ENCODE results near the gene TSPAN9. TPM values are rescaled to one million over a fixed set of nuclear protein-coding genes. Genes with fewer than 3 reads are reported as not detected.

The TSPAN9 gene, protein sequence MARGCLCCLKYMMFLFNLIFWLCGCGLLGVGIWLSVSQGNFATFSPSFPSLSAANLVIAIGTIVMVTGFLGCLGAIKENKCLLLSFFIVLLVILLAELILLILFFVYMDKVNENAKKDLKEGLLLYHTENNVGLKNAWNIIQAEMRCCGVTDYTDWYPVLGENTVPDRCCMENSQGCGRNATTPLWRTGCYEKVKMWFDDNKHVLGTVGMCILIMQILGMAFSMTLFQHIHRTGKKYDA
- total RNA-seq: 22.4 TPM

DNA sequence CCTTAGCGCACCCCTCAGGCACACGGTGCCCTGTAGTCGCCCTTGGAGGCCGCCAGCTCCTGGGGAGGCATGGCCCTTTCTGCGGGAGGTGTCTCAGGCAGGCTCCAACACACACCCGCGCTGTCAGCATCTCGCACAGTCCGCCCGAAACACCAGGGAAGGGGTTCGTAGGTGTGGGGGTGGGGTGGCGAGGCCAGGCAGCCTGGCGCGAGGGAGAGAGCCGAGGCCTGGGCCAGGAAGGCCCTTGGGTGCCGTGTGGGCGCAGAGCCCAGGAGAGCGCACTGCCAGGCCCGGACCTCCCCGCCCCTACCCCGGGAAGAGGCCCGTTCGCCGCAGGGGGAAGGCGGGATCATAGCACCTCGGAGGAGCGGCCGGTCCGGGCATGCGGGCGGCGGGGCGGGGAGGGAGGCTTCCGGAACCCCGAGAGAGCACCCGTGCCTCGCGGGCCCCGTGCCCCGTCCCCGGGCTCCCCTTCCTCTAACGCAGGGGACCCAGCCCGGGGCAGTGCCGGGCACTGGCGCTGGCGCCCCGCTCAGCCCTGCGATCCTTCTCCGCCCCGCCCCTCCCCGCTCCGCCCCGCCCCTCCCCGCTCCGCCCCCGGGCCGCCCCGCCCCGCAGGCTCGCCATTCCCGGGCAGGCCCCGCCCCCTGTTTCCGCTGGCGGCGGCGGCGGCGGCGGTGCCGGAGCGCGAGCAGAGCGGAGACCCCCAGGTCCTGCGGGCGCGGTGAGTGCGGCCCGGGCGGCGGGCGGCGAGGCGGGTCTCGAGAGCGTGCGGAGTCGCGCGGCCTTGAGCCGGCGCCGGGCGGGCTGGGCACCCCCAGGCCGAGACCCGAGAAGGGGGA lies at the start of gene TSPAN9:
TSS of gene TSPAN9 (plus strand) at position 650 of the 842 bp plus-strand sequence. CDS start 123,815 bp downstream, outside the sequence.
- FAIRE-seq (no peak), DNase-seq (ENCODE audit: low spot score in 2 of 2) (peak; percentile 89)

DNA sequence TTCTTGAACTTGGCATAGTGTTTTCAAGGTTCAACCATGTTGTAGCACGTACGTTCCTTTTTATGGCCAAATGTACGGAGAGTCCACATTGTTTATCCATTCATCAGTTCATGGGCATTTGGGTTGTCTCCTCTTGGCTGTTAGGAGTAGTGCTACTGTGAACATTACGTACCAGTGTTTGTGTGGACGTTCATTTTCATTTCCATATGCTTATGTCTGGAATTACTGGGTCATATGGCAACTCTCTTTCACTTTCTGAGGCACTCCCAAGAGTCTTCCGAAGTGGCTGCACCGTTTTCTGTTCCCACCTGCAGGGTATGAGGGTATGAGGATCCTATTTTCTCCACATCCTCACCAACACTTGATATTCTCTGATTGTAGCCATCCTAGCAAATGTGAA lies 49.1 kb upstream of the TSPAN9 start:
- FAIRE-seq (no peak), DNase-seq (ENCODE audit: low spot score in 2 of 2) (no peak)

DNA sequence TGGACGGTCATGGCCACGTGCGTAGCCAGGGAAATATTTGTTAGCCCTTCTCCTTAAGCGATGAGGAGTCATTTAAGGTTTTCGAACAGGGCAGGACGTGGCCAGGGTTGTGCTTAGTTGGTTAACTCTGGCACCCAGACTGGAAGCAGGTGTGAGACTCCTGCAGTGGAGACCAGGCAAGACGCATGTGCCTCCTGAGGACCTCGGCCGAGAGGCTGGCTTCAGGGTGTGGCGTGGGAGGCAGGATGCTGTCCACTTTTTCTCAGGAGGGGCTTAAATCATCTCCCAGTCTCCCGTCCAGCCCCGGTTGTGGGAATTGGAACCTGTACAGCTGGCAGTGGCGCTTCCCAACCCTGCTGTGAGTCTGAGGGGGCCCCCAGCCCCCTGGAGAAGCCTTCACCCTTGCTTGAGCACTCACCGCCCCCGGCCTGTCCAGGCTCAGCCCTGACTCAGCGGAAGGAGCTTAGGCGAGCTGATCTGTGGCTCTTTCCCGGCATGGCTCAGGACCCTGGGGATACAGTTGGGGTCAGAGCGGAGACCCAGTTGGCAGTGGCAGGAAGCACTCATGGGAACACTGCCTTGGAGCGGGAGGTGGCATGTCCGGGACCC lies 46.3 kb upstream of the TSPAN9 start:
- FAIRE-seq (no peak), DNase-seq (ENCODE audit: low spot score in 2 of 2) (no peak)

DNA sequence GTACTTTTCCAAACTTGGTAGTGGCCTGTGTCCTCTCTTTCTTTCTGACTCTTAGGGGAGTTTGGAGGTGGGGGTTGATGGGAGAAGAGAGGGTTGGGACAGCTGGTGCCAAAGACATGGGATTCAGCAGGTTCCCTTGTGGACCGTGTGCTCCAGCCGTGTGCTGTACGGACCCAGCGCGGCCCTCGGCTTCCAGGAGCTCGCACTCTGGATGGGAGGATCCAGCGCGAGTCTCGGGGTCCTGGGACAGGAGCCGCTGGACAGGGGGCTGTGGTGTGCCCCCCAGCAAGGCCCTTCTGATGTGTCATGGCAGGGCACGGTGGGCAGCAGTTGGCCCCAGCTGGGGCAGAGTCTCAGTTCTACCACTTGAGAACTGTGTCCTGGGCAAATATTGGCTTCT lies 45.0 kb upstream of the TSPAN9 start:
- no peak for DNase-seq (ENCODE audit: low spot score in 2 of 2)
- no peak for FAIRE-seq

DNA sequence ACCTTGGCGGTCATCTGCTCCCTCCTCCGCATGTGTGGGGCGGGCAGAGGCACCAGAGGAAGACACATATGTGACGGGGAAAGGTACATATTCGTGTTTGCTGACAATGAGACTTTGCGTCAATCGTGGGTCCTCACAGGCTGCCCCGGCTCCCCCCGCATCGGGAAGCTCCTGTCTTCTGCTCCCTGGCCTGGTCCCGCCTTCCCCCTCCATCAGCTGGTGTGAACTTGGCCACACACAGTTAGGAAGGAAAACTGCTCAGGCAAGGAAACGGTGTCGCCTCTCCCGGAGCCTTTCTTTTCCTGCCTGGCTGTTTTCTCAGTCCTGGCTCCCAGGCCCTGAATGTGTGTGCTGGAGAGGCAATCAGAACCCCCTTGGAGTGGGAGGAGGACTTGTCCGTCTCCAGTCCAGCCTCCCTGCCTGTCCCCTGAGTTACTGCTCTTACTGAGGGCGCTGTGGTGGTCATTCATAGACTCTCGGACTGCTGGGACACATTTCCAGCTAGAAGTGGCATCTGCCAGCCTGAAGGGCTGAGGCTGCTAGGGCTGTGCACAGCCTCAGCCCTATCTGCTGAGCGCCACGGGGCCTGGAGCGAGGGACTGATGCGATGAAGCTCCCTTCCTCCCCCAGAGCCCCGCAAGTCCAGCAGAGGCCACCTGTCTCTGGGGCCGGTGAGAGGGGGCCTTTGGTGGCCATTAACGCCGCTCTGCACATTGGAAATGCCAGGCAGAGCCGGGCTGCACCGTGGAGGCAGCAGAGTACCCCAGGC lies 44.2 kb upstream of the TSPAN9 start:
- no peak for FAIRE-seq

DNA sequence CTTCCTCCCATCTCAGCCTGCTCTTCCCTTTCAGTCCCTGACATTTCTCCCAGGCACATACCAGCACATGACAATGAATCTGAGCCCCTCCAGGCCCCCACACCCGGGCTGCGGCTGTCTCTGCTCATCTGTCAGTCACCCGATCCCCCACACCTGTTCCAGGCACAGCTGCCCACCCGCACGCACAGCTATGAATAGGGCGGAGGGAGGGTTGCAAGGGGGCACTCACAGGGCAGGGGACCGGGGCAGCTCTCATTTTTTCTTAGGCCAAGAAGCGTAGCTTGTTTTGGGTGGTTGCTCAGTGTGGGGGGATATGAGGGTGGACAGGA lies 43.7 kb upstream of the TSPAN9 start:
- FAIRE-seq (no peak), DNase-seq (ENCODE audit: low spot score in 2 of 2) (no peak)

More for the DNA sequence above, 44.2 kb upstream of the TSPAN9 start:
- DNase-seq (ENCODE audit: low spot score in 2 of 2): no peak

DNA sequence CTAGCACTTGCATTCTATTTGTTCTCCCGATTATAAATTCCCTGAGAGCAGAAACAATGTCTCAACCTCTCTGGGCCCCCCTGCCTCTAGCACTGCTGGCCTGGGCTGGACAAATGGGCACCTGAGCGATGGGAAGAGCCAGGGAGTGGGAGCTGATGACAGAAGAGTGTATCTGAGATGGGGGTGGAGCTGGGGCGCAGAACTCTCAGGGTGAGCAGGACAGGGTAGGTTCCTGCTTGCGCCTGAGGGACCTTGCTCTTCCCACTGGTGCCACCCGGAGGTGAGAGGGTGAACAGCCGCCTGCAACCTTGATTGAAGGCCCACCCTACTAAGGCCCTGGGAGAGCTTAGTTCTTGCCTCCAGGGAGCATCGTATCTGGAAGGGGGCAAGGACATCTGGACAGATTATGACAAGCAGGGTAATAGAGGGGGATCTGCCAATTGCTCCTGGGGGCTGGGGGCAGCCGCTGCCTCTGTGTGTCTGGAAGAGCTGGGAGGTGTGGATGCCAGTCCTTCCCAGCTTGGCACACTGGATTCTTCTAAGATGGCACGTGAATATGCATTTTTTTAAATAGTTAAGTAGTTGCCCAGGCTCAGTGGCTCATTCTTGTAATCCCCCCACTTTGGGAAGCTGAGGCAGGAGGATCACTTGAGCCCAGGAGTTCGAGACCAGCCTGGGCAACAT lies 43.0 kb upstream of the TSPAN9 start:
- FAIRE-seq: no peak
- peak; percentile 57 to 74 for DNase-seq (ENCODE audit: low spot score in 2 of 2)

DNA sequence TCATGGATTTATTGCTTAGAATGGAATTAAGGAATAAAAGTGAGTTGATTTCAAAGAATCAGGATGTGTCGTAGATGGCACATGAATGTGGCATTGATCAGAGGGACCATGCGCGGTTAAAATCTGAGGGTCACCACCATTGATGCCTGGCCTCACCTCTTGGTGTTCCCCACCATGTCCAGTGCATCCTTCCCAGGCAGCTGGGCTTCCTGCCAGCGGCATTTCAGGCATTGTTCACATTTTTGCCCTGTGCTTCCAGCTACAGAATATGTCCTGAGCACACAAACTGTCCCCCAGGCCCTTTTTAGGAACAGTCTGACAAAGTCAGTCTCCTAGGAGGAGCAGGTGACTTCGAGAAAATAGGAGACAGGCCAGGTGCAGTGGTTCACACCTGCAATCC lies 42.0 kb upstream of the TSPAN9 start:
- no peak for FAIRE-seq
- DNase-seq (ENCODE audit: low spot score in 2 of 2): no peak

DNA sequence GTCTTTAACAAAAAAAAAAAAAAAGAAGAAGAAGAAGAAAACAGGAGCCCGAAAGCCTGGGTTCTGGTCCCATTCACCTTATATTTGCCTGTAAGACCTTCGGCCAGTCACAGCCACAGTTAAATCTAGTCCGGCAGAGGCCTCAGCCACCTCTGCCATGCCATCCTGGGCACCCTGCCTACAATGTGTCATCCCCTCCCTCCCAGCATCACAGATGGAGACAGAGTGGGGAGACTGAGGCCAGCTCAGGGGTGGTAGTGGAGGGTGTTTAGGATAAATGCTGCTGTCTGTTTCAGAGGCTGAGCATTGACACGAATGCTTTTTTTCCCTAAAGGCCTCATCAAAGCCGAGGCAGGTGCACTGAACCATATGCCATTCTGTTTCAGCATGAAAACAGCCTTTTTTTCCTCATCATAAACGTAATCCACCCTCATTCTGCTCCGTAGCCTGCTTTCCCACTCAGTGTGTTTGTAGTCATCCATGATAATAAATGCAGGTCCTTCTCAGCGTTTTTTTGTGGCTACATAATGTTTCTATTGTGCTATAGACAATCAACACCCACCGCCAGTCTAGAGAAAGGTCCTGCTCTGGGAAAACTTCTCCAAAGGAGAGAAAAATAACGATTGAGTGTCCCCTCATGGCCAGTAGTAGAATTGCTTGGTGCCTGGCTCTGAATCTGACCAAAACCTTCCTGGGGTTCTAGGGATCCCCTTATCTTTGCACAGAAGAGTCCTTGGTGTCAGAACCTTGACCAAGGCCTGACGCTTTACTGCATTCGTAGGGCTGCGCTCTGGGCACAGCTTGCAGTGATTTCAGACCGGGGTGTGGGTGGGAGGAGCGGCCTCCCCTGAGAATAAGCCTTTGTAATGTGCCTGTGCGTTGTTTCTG lies 41.1 kb upstream of the TSPAN9 start:
- FAIRE-seq (no peak), DNase-seq (ENCODE audit: low spot score in 2 of 2) (peak; percentile 64 to 67)

DNA sequence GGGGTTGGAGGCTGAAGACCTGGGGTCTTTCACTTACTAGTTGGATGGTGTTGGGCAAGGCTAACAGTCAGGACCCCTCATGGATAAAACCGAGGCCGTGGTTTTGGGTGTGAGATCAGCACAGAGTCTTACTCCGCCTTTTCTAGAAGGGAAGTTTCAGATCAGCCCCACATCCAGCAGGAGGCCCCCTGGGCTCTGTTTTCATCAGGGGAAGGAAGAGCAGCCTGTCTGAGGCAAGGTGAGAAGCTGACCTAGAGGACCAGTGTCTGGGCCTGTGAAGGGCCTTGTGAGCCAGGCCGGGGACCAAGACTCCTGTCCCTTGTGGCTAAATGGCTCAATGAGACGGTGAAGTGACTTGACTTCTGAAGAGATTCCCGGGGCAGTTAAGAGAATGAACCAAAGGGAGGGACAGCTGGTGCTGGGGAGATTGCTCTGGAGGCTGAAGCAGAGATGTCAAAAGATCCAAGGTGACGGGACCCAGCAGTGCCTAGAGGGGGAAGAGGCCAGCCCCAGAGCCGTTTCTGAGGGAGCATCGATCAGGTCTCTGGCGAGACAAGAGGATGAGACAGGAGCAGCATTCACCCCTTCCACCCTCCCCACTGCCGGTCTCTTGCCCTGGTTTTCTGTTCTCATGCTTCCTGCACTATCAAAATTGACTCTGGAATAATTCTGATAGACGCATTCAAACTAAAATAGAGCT lies 40.1 kb upstream of the TSPAN9 start:
- DNase-seq (ENCODE audit: low spot score in 2 of 2) (no peak), FAIRE-seq (no peak)

DNA sequence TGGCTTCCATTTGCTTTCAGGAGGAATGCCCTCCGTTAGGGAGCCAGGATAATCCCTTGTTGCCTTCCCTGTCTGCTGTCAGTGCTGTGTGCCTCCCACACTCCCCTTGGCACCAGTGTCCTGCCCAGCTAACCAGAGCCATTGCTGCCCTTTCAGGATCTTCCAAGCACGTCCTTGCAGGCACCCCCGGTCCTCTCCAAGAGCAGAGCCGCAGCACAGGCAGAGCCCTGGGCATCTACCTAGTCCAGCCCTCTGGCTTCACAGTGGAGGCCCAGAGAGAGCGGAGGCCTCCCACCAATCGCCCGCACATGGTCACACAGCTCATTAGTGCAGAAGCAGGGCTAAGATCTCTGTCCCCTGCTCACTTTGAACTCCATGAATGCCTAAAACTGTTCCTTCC lies 39.0 kb upstream of the TSPAN9 start:
- FAIRE-seq (no peak), DNase-seq (ENCODE audit: low spot score in 2 of 2) (no peak)

DNA sequence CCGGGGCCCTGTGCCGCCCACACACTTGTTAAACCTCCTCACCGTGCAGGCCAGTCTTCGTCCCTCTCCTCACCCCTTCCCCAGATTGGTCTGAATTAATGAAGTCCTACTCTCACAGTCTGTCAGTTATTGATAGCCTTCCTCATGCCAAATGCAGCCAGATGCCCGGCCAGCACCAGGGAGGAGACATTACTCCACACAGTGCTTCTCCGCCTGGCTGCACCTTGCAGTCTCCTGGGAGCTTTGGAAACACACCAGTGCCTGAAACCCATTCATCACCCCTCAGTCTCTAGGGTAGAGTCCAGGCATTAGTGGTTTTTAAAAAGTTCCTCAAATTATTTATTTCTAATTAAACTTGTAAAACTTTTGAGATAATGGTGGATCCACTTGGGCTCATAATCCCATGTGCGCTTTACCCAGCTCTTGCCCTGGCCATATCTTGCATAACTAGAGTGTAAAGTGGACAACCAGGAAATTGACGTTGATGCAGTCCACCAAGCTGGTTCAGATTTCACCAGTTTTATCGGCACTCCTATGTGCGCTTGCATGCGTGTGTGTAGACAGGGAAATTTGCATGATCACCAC lies 38.2 kb upstream of the TSPAN9 start:
- no peak for DNase-seq (ENCODE audit: low spot score in 2 of 2)
- FAIRE-seq: no peak

DNA sequence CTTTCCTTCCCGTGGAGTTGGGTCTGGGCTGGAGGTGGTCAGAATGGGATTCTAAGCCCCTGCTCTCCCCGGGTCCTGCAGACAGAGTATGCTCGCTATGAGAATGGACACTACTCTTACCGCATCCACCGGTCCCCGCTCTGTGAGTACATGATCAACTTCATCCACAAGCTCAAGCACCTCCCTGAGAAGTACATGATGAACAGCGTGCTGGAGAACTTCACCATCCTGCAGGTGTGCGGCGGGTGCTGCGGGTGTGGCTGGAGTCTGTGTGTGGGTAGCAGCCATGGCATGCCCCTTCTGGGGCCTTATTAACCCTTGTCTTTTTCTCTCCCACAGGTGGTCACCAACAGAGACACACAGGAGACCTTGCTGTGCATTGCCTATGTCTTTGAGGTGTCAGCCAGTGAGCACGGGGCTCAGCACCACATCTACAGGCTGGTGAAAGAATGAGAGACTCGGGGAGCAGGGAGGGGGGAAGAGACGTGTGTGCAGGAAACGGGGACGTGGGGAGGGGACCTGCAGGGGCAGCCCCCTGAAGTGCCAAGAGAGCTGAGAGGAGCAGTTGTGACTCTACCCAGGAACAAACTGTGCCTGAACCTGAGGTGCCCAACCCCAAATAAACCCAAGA lies 37.0 kb upstream of the TSPAN9 start:
- FAIRE-seq (no peak), DNase-seq (ENCODE audit: low spot score in 2 of 2) (no peak)

DNA sequence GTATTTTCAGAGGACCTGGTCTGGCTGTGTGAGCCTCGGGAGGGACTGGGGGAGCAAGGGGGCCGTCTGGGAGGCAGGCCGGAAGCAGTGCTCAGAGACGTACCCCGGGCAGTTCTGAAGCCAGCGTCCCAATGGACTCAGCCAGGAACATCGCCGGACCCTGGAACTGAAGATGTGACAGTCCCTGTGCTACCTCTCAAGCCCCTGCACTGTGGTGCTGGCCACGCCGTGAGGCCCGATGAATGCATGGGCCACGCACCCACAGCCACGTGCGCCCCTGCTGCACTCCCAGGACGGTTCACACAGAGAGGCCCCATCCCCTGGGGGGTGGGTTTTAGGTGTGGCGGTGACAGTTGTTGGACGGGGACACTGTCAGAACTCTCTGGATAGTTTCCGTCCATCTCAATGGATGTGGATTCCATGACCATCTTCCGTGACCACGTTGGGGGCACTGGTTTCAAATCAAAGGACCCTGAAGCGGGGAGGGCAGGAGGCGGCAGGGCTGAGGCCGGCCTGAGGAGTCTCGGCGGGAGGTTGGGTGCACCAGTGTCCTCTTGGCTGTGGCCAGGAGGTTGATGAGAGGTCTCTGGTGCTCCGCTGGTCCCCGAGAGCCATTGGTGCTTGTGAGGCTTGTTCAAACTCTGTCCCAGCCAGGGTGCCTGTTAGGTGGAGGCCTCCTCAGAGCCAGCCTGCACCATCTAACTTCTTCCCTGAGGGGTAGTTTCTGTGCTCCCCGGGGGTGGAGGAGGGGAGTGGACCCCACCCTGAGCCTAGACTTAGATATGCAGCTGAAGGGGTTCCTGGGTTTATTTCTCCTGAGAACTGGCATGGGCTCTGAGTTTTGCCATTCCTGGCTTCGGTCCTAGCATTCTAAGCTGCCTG lies 36.3 kb upstream of the TSPAN9 start:
- DNase-seq (ENCODE audit: low spot score in 2 of 2) (no peak), FAIRE-seq (no peak)

DNA sequence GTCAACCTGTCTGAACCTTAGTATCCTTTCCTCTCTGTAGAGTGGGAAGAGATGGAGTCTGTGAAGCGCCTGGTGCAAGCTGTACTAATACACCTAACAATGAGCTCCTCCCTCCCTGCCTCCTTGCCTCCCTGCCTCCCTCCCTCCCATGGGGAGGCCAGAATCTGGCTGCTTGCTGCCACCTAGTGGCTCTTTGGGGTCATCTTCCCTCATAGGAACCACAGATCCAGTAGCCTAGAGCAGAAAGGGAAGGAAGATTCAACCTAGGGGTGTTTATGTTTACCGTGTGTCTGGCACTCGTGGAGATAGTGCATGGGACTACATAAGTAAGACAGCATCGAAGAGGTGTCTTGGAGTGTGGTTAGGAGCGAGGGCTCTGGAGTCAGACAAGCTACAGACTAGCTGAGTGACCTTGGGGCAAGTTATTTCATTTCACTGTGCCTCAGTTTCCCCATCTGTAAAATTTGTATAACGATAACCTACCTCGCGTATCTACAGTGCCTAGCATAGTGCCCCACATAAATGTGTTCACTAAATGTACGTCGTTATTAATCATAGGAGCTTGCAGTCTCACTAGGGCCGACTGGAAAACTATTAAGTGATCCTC lies 35.5 kb upstream of the TSPAN9 start:
- peak; percentile 70 to 88 for DNase-seq (ENCODE audit: low spot score in 2 of 2)
- FAIRE-seq: no peak

DNA sequence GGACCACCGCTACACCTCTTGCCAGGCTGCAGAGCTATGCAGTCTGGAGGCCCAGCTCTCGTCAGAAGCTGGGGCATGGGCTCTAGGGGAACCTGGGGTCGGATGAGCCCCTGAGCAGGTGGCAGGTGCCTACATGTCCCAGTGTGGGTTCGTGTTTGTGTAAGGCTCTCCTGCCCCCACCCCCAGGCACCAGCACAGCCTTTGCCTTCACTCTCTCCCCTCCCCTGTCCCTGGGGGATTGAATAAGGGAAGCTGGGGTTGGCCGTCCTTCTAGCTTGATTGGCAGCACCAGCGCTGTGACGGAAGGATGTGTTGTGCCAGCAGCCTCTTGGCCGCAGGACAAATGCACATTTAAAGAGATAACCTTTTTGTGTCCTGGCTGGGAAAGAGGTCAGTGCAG lies 34.8 kb upstream of the TSPAN9 start:
- no peak for DNase-seq (ENCODE audit: low spot score in 2 of 2)
- no peak for FAIRE-seq

DNA sequence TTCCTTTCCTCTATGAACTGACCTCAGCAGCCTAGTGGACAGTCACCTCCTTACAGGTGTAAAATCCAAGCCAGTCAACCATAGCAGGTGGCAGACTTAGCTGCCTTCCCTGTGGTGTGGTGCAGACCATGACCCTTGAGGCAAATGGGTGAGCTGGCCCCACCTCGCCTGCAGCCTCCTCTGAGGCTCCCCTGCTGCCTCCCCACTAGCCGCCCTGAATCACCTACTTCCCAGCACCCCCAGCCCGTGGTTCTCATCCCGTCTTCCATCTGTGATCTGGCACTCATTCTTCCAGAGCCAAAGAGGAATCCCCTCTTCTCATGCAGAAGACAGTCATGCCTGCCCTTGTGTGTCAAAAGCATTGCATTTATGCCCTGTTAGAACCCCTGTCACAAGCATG lies 34.4 kb upstream of the TSPAN9 start:
- FAIRE-seq: no peak
- DNase-seq (ENCODE audit: low spot score in 2 of 2): no peak
